Keratinocyte (primary cell): ENCODE data around the gene ADGRL3. TPM values are rescaled to one million over a fixed set of nuclear protein-coding genes. Genes with fewer than 3 reads are reported as not detected.

Experiments
- DNase-seq: peaks from one replicate; pipeline ENCODE4 v3.0.0-alpha.2; 2011; ENCODE audit warnings: low read depth, missing footprints, low spot score
- FAIRE-seq: peaks from 2 replicates; lab custom pipeline; 2011; peaks lifted over from hg19 to GRCh38; lab: Jason Lieb, UNC
- H2AFZ ChIP-seq: 2 replicates; pipeline ENCODE4 v1.6.0; 2012; ENCODE audit warnings: low read length, control low read depth, inconsistent platforms; ENCODE audit not compliant: control insufficient read depth
- H3K27ac ChIP-seq: 2 replicates; pipeline ENCODE4 v1.5.1; 2011; ENCODE audit warnings: low read length; ENCODE audit not compliant: control insufficient read depth, insufficient read depth
- H3K27me3 ChIP-seq: 3 replicates; pipeline ENCODE4 v1.6.0; 2011; ENCODE audit warnings: low read length; ENCODE audit not compliant: control insufficient read depth, insufficient read depth; ENCODE audit errors: extremely low read depth
- H3K36me3 ChIP-seq, 2 experiments: 2 replicates in 1 of 2; 3 replicates in 1 of 2; pipeline ENCODE4 v1.5.1; 2011; ENCODE audit warnings: low read length in 2 of 2, mild to moderate bottlenecking in 1 of 2; ENCODE audit not compliant: control insufficient read depth in 2 of 2, insufficient read depth in 2 of 2; ENCODE audit errors: extremely low read depth in 1 of 2
- H3K4me1 ChIP-seq: 3 replicates; pipeline ENCODE4 v1.5.1; 2011; ENCODE audit warnings: low read length; ENCODE audit not compliant: control insufficient read depth, insufficient read depth; ENCODE audit errors: extremely low read depth
- H3K4me2 ChIP-seq: 3 replicates; pipeline ENCODE4 v1.6.0; 2011; ENCODE audit warnings: low read depth, low read length; ENCODE audit not compliant: control insufficient read depth, insufficient read depth; ENCODE audit errors: extremely low read depth
- H3K4me3 ChIP-seq, 3 experiments: fragments of 200-600 bp in 1 of 3; sonication (generic) in 1 of 3; 2 replicates in 2 of 3; 3 replicates in 1 of 3; pipeline ENCODE4 v1.5.1; 2011 to 2016; ENCODE audit warnings: low read length in 3 of 3, mild to moderate bottlenecking in 3 of 3, control low read depth in 2 of 3, inconsistent platforms in 1 of 3, low read depth in 1 of 3, mixed read lengths in 1 of 3, mixed run types in 1 of 3, moderate library complexity in 1 of 3; ENCODE audit not compliant: control insufficient read depth in 2 of 3, insufficient read depth in 2 of 3; ENCODE audit errors: extremely low read depth in 1 of 3
- H3K79me2 ChIP-seq: 2 replicates; pipeline ENCODE4 v1.6.0; 2012; ENCODE audit warnings: low read length; ENCODE audit not compliant: control insufficient read depth, insufficient read depth
- H3K9ac ChIP-seq: 3 replicates; pipeline ENCODE4 v1.6.0; 2011; ENCODE audit warnings: low read length; ENCODE audit not compliant: control insufficient read depth, insufficient read depth; ENCODE audit errors: extremely low read depth
- H3K9me1 ChIP-seq: 3 replicates; pipeline ENCODE4 v1.6.0; 2011; ENCODE audit warnings: low read length; ENCODE audit not compliant: control insufficient read depth, insufficient read depth; ENCODE audit errors: extremely low read depth
- H3K9me3 ChIP-seq: 2 replicates; pipeline ENCODE4 v1.5.1; 2012; ENCODE audit warnings: low read depth, low read length; ENCODE audit not compliant: control insufficient read depth
- H4K20me1 ChIP-seq: 3 replicates; pipeline ENCODE4 v1.6.0; 2011; ENCODE audit warnings: low read length; ENCODE audit not compliant: control insufficient read depth, insufficient read depth; ENCODE audit errors: extremely low read depth
- EZH2 ChIP-seq: IDR thresholded peaks from one replicate; pipeline ENCODE4 v1.6.1; 2012; ENCODE audit warnings: inconsistent platforms, mild to moderate bottlenecking, low read length, moderate library complexity
- dilution Hi-C: fragments of 300-500 bp; cut with MboI; formaldehyde crosslinking; loops from one replicate; pipeline ENCODE4 v1.7.0; 2020; ENCODE audit warnings: low sequenced_read_pairs; ENCODE audit not compliant: extremely low pct_ligation_motif_present
- polyA plus RNA-seq, 5 experiments: library from polyadenylated mRNA; depleted of rRNA in 3 of 5; stranded (reverse) in 3 of 5; stranded (forward) in 1 of 5; unstranded in 1 of 5; fragments of >200 nt; gene quantifications; 1 replicate in 1 of 5; 2 replicates in 3 of 5; 3 replicates in 1 of 5; pipeline versions ENCODE4 v1.2.1 to v1.2.3, GENCODE V29; 2011 to 2012; ENCODE audit warnings: missing spikeins in 2 of 5, low read depth in 1 of 5, low replicate concordance in 1 of 5
- TF ChIP-seq, protein P1 (sequence below), 3 experiments: IDR thresholded peaks in 1 of 3; conservative IDR thresholded peaks in 1 of 3; optimal IDR thresholded peaks in 1 of 3; 2 replicates in 2 of 3; 3 replicates in 1 of 3; pipeline versions ENCODE3 to v1.5.1; 2011; ENCODE audit warnings: low read length in 3 of 3, mild to moderate bottlenecking in 3 of 3, moderate library complexity in 2 of 3, control low read depth in 1 of 3, inconsistent platforms in 1 of 3; ENCODE audit not compliant: insufficient read depth in 2 of 3; ENCODE audit errors: extremely low read depth in 1 of 3

The ADGRL3 gene
- polyA plus RNA-seq, 1 donor (not counting 4 experiments of a cell fraction or from before 2014, with no cell fraction given) = 0.18 TPM

DNA sequence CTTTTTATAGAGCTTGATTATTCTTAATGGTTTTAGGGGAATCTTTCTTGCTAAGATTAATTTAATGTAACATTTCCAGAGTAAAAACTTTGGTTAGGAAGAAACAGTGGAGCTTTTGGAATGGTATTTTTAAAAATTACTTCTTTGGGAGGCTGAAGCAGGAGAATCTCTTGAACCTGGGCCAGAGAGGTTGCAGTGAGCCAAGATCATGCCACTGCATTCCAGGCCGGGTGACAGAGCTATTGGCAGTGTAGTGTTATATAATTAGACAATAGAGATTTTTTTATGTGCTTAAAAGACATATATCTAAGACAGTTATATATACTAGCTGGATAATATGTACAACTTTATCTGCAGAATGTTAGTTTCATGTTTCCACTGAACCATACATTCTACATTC is 585.6 kb downstream of the ADGRL3 start:
- H3K9ac ChIP-seq = no peak overlapping the region
- no peaks in the 10 kb centered on the region for H3K9me1 ChIP-seq
- H3K4me1 ChIP-seq = no peaks in the 10 kb centered on the region
- no peaks in the 10 kb centered on the region for H4K20me1 ChIP-seq
- H3K9me3 ChIP-seq = no peaks in the 10 kb centered on the region
- H3K36me3 ChIP-seq = no peaks in the 10 kb centered on the region
- DNase-seq (no peak), FAIRE-seq (no peak)
- dilution Hi-C loops = no loop called here
- no peak overlapping the region for H2AFZ ChIP-seq
- no peaks in the 10 kb centered on the region for H3K79me2 ChIP-seq
- no peak overlapping the region for H3K4me3 ChIP-seq
- no peak overlapping the region for H3K27ac ChIP-seq
- no peak overlapping the region for H3K4me2 ChIP-seq
- no peaks in the 10 kb centered on the region for H3K27me3 ChIP-seq
- TF ChIP-seq, protein P1, sequence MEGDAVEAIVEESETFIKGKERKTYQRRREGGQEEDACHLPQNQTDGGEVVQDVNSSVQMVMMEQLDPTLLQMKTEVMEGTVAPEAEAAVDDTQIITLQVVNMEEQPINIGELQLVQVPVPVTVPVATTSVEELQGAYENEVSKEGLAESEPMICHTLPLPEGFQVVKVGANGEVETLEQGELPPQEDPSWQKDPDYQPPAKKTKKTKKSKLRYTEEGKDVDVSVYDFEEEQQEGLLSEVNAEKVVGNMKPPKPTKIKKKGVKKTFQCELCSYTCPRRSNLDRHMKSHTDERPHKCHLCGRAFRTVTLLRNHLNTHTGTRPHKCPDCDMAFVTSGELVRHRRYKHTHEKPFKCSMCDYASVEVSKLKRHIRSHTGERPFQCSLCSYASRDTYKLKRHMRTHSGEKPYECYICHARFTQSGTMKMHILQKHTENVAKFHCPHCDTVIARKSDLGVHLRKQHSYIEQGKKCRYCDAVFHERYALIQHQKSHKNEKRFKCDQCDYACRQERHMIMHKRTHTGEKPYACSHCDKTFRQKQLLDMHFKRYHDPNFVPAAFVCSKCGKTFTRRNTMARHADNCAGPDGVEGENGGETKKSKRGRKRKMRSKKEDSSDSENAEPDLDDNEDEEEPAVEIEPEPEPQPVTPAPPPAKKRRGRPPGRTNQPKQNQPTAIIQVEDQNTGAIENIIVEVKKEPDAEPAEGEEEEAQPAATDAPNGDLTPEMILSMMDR (optimal IDR thresholded peaks at IDR 0.05 in 1 of 3, IDR thresholded peaks at IDR 0.05 in 1 of 3, conservative IDR thresholded peaks at IDR 0.05 in 1 of 3; ENCODE audit: extremely low read depth in 1 of 3, insufficient read depth in 2 of 3, low read length in 3 of 3) = no peak
- no peak for TF ChIP-seq EZH2

DNA sequence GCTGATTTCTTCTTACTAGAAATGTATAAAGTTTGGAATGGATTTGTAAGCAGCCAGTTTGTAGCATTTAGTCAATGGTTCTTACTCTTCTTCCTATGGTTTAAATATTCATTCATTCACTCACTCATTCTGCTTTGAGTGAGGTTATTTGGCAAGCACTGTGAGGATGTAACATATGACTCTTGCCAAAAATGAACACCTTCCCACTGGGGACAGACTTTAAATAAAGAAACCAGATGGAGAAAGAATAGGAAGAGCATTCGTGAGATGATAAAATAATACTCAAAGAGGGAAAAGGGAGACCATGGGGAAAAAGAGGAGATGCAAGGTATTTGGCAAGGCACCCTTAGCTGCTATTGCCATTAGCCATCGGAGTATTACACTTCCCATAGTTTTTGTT is 586.1 kb downstream of the ADGRL3 start:
- no peaks in the 10 kb centered on the region for H3K27me3 ChIP-seq
- dilution Hi-C loops = no loop called here
- TF ChIP-seq EZH2 = no peak
- TF ChIP-seq, protein P1 (optimal IDR thresholded peaks at IDR 0.05 in 1 of 3, IDR thresholded peaks at IDR 0.05 in 1 of 3, conservative IDR thresholded peaks at IDR 0.05 in 1 of 3; ENCODE audit: extremely low read depth in 1 of 3, insufficient read depth in 2 of 3, low read length in 3 of 3) = no peak
- H4K20me1 ChIP-seq = no peaks in the 10 kb centered on the region
- H3K9me3 ChIP-seq = no peaks in the 10 kb centered on the region
- H3K9me1 ChIP-seq = no peaks in the 10 kb centered on the region
- H3K4me2 ChIP-seq = no peak overlapping the region
- no peak overlapping the region for H3K9ac ChIP-seq
- FAIRE-seq (no peak), DNase-seq (no peak)
- no peaks in the 10 kb centered on the region for H3K79me2 ChIP-seq
- H3K4me1 ChIP-seq = no peaks in the 10 kb centered on the region
- no peak overlapping the region for H3K27ac ChIP-seq
- no peak overlapping the region for H2AFZ ChIP-seq
- no peak overlapping the region for H3K4me3 ChIP-seq
- H3K36me3 ChIP-seq = no peaks in the 10 kb centered on the region
